GM12878 (cell line): ENCODE measurements around the gene WDFY3. TPM values are rescaled to one million over a fixed set of nuclear protein-coding genes. Genes with fewer than 3 reads are reported as not detected.

Experiments
- ATAC-seq: fragments of 200-7000 bp; cut with Tn5 transposase; 3 replicates; pipeline ENCODE4 v1.9.1; 2020; ENCODE audit warnings: mild to moderate bottlenecking, moderate library complexity
- BruUV-seq: library from RNA; stranded (reverse); fragments of 400-500 nt; replicated peaks from 2 replicates; lab custom pipeline; 2021; lab: Mats Ljungman, UMichigan
- CTCF ChIA-PET: fragments of 300-600 bp; sonication (Branson Sonifier 250); formaldehyde crosslinking; extraction: SDS; loops from one replicate; lab custom pipeline; 2021; ENCODE audit warnings: inconsistent platforms; lab: Yijun Ruan, JAX
- POLR2A ChIA-PET: fragments of 350-600 bp; formaldehyde crosslinking; extraction: SDS; loops from one replicate; lab custom pipeline; 2021; ENCODE audit warnings: inconsistent platforms; lab: Charles Lee
- RAD21 ChIA-PET: fragments of 300-600 bp; sonication (Branson Sonifier 250); formaldehyde crosslinking; loops from one replicate; lab custom pipeline; 2023; ENCODE audit warnings: antibody characterized with exemption; ENCODE audit not compliant: unreplicated experiment; lab: Charles Lee
- SMC1A ChIA-PET: fragments of 300-600 bp; sonication (Branson Sonifier 250); formaldehyde crosslinking; loops from one replicate; lab custom pipeline; 2023; ENCODE audit not compliant: unreplicated experiment, uncharacterized antibody; lab: Charles Lee
- DNase-seq: peaks from one replicate; pipeline ENCODE4 v3.0.0-alpha.2; 2011; ENCODE audit warnings: low read depth, low spot score
- FAIRE-seq: peaks from 3 replicates; lab custom pipeline; 2011; peaks lifted over from hg19 to GRCh38; lab: Jason Lieb, UNC
- H2AFZ ChIP-seq: 2 replicates; pipeline ENCODE4 v1.6.0; 2011; ENCODE audit warnings: low read depth, low read length, control low read depth; ENCODE audit not compliant: control insufficient read depth
- H3K27ac ChIP-seq: 2 replicates; pipeline ENCODE4 v1.5.1; 2011; ENCODE audit warnings: control low read depth; ENCODE audit not compliant: control insufficient read depth, insufficient read depth
- H3K27me3 ChIP-seq, 2 experiments: replicated peaks in 1 of 2; 2 replicates each; pipeline versions ENCODE4 v1.6.0 to v1.6.1; 2011; ENCODE audit warnings: low read length in 1 of 2; ENCODE audit not compliant: control insufficient read depth in 2 of 2, insufficient read depth in 2 of 2
- H3K36me3 ChIP-seq, 2 experiments: 2 replicates each; pipeline ENCODE4 v1.5.1; 2011; ENCODE audit warnings: low read length in 1 of 2; ENCODE audit not compliant: control insufficient read depth in 2 of 2, insufficient read depth in 2 of 2
- H3K4me1 ChIP-seq: 2 replicates; pipeline ENCODE4 v1.6.1; 2011; ENCODE audit warnings: mild to moderate bottlenecking, low read length, moderate library complexity, mixed read lengths; ENCODE audit not compliant: control insufficient read depth, insufficient read depth
- H3K4me2 ChIP-seq: 2 replicates; pipeline ENCODE4 v1.6.0; 2011; ENCODE audit warnings: control low read depth; ENCODE audit not compliant: control insufficient read depth, insufficient read depth
- H3K4me3 ChIP-seq: fragments of 200-600 bp; sonication (generic); 2 replicates; pipeline ENCODE4 v1.5.1; 2016
- H3K79me2 ChIP-seq: 2 replicates; pipeline ENCODE4 v1.6.0; 2011; ENCODE audit warnings: low read length; ENCODE audit not compliant: control insufficient read depth, insufficient read depth
- H3K9ac ChIP-seq: 2 replicates; pipeline ENCODE4 v1.8.0; 2011; ENCODE audit warnings: low read length, control low read depth, mixed read lengths; ENCODE audit not compliant: control insufficient read depth, insufficient read depth
- H3K9me3 ChIP-seq: replicated peaks from 3 replicates; pipeline ENCODE4 v1.5.1; 2011; ENCODE audit warnings: mild to moderate bottlenecking, low read length; ENCODE audit not compliant: control insufficient read depth, insufficient read depth
- H4K20me1 ChIP-seq: 2 replicates; pipeline ENCODE4 v1.6.0; 2011; ENCODE audit not compliant: control insufficient read depth, insufficient read depth
- BHLHE40 ChIP-seq, 2 experiments: fragments of 450-650 bp in 1 of 2; IDR thresholded peaks; 2 replicates each; pipeline ENCODE4 v1.6.1; 2011 to 2017; ENCODE audit warnings: low read depth in 2 of 2, borderline replicate concordance in 1 of 2, improper control_type of control experiment in 1 of 2, low read length in 1 of 2, mild to moderate bottlenecking in 1 of 2
- BRCA1 ChIP-seq: IDR thresholded peaks from 2 replicates; pipeline ENCODE4 v1.6.1; 2011; ENCODE audit warnings: low read depth, low read length, improper control_type of control experiment
- CHD1 ChIP-seq: IDR thresholded peaks from 2 replicates; pipeline ENCODE4 v1.6.1; 2012; ENCODE audit warnings: low read depth, low read length, improper control_type of control experiment
- CHD2 ChIP-seq: IDR thresholded peaks from 2 replicates; pipeline ENCODE4 v1.6.1; 2011; ENCODE audit warnings: low read depth, low read length, improper control_type of control experiment, borderline replicate concordance
- CREB1 ChIP-seq: IDR thresholded peaks from 2 replicates; pipeline ENCODE4 v1.6.1; 2012; ENCODE audit warnings: low read depth, mild to moderate bottlenecking, inconsistent platforms
- GABPA ChIP-seq: IDR thresholded peaks from 2 replicates; pipeline ENCODE4 v1.6.1; 2014; ENCODE audit warnings: antibody characterized with exemption, low read depth, mild to moderate bottlenecking, inconsistent platforms
- HCFC1 ChIP-seq: fragments of 150-350 bp; IDR thresholded peaks from 2 replicates; pipeline ENCODE4 v1.6.1; 2014; ENCODE audit warnings: low read length
- KDM1A ChIP-seq: fragments of 200-600 bp; sonication (generic); IDR thresholded peaks from 2 replicates; pipeline ENCODE4 v1.6.1; 2016; ENCODE audit warnings: borderline replicate concordance
- MEF2B ChIP-seq: fragments of 450-650 bp; IDR thresholded peaks from 2 replicates; pipeline ENCODE4 v1.6.1; 2018; ENCODE audit warnings: mild to moderate bottlenecking, moderate library complexity; ENCODE audit not compliant: partially characterized antibody, poor library complexity, severe bottlenecking
- MYC ChIP-seq: IDR thresholded peaks from 2 replicates; pipeline ENCODE4 v1.6.1; 2011; ENCODE audit warnings: mild to moderate bottlenecking, low read length, moderate library complexity, inconsistent platforms; ENCODE audit not compliant: insufficient read depth, insufficient replicate concordance, insufficient read length, severe bottlenecking
- REST ChIP-seq: IDR thresholded peaks from 2 replicates; pipeline ENCODE4 v1.6.1; 2012; ENCODE audit warnings: mild to moderate bottlenecking, low read depth, low read length
- TARDBP ChIP-seq: IDR thresholded peaks from 2 replicates; pipeline ENCODE4 v1.6.1; 2016; ENCODE audit warnings: borderline replicate concordance
- ZBED1 ChIP-seq: IDR thresholded peaks from 2 replicates; pipeline ENCODE4 v1.6.1; 2016; ENCODE audit warnings: borderline replicate concordance
- WGBS: methylation state at CpG from one replicate; pipeline ENCODE4 v1.1.6; 2016; ENCODE audit warnings: low lambda C conversion rate; ENCODE audit not compliant: insufficient replicate concordance, insufficient coverage; ENCODE audit errors: missing lambda C conversion rate; 5-methylcytosine and 5-hydroxymethylcytosine counted together
- in situ Hi-C: fragments of 300-500 bp; cut with MboI; formaldehyde crosslinking; loops from 9 replicates; pipeline ENCODE4 v1.14.3; 2018; ENCODE audit warnings: mixed read lengths
- intact Hi-C: fragments of 100-400 bp; cut with micrococcal nuclease; formaldehyde crosslinking; loops from one replicate; pipeline ENCODE4 v1.14.2; 2022; ENCODE audit not compliant: unreplicated experiment
- polyA plus RNA-seq, 11 experiments: library from polyadenylated mRNA; depleted of rRNA in 4 of 11; unstranded in 6 of 11; stranded (reverse) in 5 of 11; fragments of >200 nt; fragmentation: Nextera tagmentation in 4 of 11; fragmentation: Illumina TruSeq in 1 of 11; extraction: Ambion mirVana in 4 of 11; extraction: Trizol in 1 of 11; gene quantifications; 1 replicate in 1 of 11; 2 replicates in 10 of 11; pipeline versions ENCODE4 v1.2.1 to v1.2.3, GENCODE V29; 2011 to 2016; ENCODE audit warnings: inconsistent platforms in 2 of 11, missing spikeins in 2 of 11, low read depth in 1 of 11
- total RNA-seq, 4 experiments: library from RNA; depleted of rRNA in 3 of 4; stranded (reverse); fragments of >200 nt in 3 of 4; fragmentation: Illumina TruSeq in 1 of 4; extraction: Trizol in 1 of 4; gene quantifications; 2 replicates each; pipeline versions ENCODE4 v1.2.1 to v1.2.3, GENCODE V29; 2013 to 2021
- TF ChIP-seq, protein P1 (sequence below): IDR thresholded peaks from 2 replicates; pipeline ENCODE4 v1.6.1; 2012; ENCODE audit warnings: low read length, inconsistent platforms
- TF ChIP-seq, protein P2 (sequence below): fragments of 450-650 bp; IDR thresholded peaks from 2 replicates; pipeline ENCODE4 v1.6.1; 2017; ENCODE audit warnings: mild to moderate bottlenecking, low read depth, inconsistent platforms; ENCODE audit not compliant: poor library complexity, severe bottlenecking

Gene WDFY3
- total and polyA plus RNA-seq, 10 of the 15 experiments (the other 5 are each of a cell fraction or from before 2014, with no cell fraction given) = 0.01 to 0.23 (median 0.12) TPM; not detected in 2

GRCh38 chr4:84924434-84924833 lies 42.1 kb downstream of the WDFY3 start:
- TF ChIP-seq MEF2B (no peak), GABPA (no peak), KDM1A (no peak), TARDBP (no peak), CHD1 (no peak), ZBED1 (no peak), BRCA1 (no peak), HCFC1 (no peak), MYC (no peak), REST (no peak), CHD2 (no peak), BHLHE40 (IDR thresholded peaks at IDR 0.05; ENCODE audit: borderline replicate concordance in 1 of 2, low read depth in 2 of 2, low read length in 1 of 2) (no peak), CREB1 (no peak)
- TF ChIP-seq, protein P1, sequence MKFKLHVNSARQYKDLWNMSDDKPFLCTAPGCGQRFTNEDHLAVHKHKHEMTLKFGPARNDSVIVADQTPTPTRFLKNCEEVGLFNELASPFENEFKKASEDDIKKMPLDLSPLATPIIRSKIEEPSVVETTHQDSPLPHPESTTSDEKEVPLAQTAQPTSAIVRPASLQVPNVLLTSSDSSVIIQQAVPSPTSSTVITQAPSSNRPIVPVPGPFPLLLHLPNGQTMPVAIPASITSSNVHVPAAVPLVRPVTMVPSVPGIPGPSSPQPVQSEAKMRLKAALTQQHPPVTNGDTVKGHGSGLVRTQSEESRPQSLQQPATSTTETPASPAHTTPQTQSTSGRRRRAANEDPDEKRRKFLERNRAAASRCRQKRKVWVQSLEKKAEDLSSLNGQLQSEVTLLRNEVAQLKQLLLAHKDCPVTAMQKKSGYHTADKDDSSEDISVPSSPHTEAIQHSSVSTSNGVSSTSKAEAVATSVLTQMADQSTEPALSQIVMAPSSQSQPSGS = no peak
- TF ChIP-seq, protein P2, sequence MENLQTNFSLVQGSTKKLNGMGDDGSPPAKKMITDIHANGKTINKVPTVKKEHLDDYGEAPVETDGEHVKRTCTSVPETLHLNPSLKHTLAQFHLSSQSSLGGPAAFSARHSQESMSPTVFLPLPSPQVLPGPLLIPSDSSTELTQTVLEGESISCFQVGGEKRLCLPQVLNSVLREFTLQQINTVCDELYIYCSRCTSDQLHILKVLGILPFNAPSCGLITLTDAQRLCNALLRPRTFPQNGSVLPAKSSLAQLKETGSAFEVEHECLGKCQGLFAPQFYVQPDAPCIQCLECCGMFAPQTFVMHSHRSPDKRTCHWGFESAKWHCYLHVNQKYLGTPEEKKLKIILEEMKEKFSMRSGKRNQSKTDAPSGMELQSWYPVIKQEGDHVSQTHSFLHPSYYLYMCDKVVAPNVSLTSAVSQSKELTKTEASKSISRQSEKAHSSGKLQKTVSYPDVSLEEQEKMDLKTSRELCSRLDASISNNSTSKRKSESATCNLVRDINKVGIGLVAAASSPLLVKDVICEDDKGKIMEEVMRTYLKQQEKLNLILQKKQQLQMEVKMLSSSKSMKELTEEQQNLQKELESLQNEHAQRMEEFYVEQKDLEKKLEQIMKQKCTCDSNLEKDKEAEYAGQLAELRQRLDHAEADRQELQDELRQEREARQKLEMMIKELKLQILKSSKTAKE = no peak

More at GRCh38 chr4:84924434-84924833, 42.1 kb downstream of the WDFY3 start:
- H2AFZ ChIP-seq = no peak overlapping the region
- H3K27ac ChIP-seq = no peak overlapping the region
- no peaks in the 10 kb centered on the region for H4K20me1 ChIP-seq
- no peaks in the 10 kb centered on the region for H3K9me3 ChIP-seq
- no peak overlapping the region for H3K9ac ChIP-seq
- ChIA-PET SMC1A (interaction anchor here (0.9 kb wide), 1 partner anchor 16 kb away, joined by 3 read pairs; no protein-coding TSS in a partner anchor), RAD21 (no interaction called here), CTCF (no interaction called here), POLR2A (no interaction called here)
- DNase-seq (no peak), ATAC-seq (no peak), FAIRE-seq (no peak)
- no peaks in the 10 kb centered on the region for H3K4me1 ChIP-seq
- H3K4me2 ChIP-seq = no peak overlapping the region
- in situ Hi-C loops (no loop called here), intact Hi-C loops (no loop called here)
- H3K27me3 ChIP-seq = no peaks in the 10 kb centered on the region
- 0% methylated on average over 1 of the region's 1 CpG for WGBS
- H3K4me3 ChIP-seq = no peak overlapping the region
- no peaks in the 10 kb centered on the region for H3K36me3 ChIP-seq
- H3K79me2 ChIP-seq = no peaks in the 10 kb centered on the region
- BruUV-seq = no TSS peak
